HG03108 (cell line): ENCODE data around the gene NUP205.

Experiments
- ATAC-seq: cut with Tn5 transposase; IDR thresholded peaks from one replicate; pipeline ENCODE4 v1.9.1; 2021; ENCODE audit warnings: moderate library complexity; ENCODE audit not compliant: unreplicated experiment

The NUP205 gene

GRCh38 chr7:135697276-135698049, 139.7 kb downstream of the NUP205 start:
- no peak for ATAC-seq
